HG03571 (cell line): ENCODE measurements around the gene SLX4.
"Not testable (repeated sequence)": the region's sequence is repeated elsewhere in the genome, so short reads cannot be mapped to it uniquely, and the experiment has no call there.

Source experiments
- ATAC-seq: cut with Tn5 transposase; IDR thresholded peaks from one replicate; pipeline ENCODE4 v1.9.1; 2021; ENCODE audit not compliant: unreplicated experiment

SLX4 gene

DNA sequence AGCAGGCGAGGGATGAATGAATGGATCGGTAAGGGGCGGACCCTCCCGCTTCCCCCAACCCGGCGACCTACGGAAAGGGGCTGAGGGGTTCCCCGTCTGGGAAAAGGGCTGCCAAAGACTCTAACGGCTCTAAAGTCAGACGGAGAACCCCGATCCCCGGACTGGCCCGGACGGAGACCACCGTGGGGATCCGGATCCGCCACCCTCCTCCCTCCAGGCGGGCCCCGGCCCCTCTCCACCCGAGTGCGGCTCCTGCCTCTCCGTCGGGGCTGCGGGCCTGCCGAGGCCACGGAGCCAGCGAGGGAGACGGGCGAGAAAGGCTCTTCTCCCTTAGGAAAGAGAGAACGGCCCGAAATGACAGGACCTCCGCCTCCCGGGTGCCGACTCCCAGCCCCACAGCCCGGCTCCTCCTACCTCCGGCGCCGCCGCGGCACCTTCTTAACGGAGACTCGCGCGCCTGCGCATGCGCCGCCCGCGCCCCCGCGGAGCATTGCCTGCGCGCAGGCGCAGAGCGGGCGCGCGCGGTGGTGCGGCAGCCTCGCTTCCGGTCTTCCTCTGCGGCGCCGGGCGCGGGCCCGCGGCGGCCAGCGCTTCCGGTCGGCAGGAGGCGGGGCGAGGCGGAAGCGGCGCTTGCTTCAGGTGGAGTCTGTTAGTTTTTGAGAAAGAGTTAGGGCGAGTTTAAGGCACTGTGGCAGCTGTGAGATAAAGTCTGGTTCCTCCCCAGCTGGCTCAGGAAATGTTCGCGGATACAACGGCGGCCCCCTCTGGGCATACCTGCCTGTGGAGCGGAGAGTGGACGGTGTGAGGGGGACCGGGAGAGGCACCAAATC is at the start of gene SLX4:
Gene SLX4 (minus strand): TSS at position 461 of the 830 bp plus-strand sequence. CDS start 2,642 bp downstream, outside the sequence.
- ATAC-seq = peak; percentile 81

- ATAC-seq = no peak
These were observed 47.8 kb upstream of the SLX4 start for GRCh38 chr16:3659251-3659650.

DNA sequence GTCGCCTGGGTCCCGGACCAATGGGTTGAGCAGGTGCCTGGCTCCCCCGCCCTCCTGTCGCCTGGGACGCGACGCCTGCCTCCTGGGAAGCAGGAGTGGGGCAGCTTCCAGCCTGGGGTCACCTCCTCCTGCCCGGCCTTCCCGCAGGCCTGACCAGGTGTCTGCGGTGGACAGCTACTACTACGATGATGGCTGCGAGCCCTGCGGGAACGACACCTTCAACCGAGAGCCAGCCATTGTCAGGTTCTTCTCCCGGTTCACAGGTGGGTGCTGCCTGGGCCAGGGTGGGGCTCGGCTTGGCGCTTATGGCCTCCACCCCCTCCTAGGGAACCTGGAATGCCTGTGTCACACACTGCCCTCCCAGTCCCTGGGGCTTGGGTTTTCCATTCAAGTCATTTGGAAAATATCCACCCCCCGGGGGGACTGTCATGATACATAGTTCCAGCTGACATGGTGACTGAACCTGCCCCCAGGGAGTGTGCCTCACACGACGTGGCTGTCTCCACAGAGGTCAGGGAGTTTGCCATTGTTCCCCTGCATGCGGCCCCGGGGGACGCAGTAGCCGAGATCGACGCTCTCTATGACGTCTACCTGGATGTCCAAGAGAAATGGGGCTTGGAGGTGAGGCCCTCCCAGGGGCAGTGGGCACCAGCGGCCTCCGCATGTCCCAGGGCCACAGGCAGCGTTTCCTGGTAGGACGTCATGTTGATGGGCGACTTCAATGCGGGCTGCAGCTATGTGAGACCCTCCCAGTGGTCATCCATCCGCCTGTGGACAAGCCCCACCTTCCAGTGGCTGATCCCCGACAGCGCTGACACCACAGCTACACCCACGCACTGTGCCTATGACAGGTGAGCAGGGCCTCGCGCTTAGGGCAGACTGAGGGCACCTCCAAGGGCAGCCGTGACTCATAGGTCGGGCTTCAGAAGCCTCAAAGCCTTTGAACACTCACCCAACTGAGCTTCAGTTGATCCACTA is 45.4 kb upstream of the SLX4 start:
- ATAC-seq = no peak

GRCh38 chr16:3656160-3656490 is 44.7 kb upstream of the SLX4 start:
- ATAC-seq = not testable (repeated sequence)

GRCh38 chr16:3655396-3656159 is 44.2 kb upstream of the SLX4 start:
- ATAC-seq = no peak

DNA sequence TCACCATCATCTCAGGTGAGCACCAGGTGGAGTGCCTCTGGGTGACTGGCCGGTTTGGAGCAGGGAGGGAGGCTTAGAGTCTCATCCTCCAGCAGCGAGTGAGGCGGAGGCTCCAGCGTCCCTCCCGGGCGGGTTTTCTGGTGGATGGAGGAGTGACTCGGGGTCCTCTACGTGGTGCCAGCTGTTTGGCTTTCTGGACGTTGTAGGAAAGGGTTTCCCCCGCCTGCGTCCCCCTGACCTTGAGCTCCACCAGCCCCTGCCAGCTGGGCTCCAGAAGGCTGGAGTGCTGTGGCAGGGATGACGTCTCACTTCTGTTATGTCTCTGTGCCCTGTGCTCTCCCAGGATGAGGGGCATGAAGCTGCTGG is 43.6 kb upstream of the SLX4 start:
- ATAC-seq = no peak

DNA sequence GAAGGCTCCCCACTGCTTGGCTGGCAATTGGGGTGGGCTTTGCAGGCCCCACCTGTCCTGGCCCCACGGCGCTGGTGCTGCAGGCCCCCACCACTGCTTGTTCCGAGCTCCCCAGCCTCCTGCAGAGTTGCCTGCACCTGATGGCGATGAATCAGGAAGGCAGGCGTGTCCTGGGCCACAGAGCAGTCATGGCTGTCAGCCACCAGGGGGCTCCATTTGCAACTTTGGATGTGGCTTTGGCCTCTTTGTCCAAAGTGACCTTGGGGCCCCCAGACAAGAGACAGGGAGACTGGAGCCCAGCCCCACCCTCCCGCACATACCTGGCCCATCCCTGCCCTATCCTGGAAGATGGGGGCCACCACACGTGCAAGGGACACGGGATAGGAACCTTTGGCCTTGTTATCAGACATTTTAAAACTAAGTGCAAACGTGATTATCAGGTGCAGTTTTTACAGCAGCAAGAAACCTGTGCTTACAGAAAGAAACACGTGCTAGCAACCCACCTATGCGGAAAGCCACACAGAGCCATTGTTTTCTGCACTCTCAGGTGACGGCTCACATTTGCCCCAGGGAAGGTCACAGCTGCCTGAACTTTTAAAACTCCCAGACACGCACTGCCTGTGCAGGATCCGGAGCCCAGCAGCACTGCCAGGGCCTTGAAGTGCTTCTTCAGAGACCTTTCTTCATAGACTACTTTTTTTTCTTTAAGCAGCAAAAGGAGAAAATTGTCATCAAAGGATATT is 43.0 kb upstream of the SLX4 start, which contains the start of gene DNASE1:
Gene DNASE1 (plus strand): TSS at position 443 of the 743 bp plus-strand sequence. CDS start 683 bp downstream, outside the sequence.
- no peak for ATAC-seq

- ATAC-seq = no peak
These were observed 41.2 kb upstream of the SLX4 start for GRCh38 chr16:3652373-3653195.

DNA sequence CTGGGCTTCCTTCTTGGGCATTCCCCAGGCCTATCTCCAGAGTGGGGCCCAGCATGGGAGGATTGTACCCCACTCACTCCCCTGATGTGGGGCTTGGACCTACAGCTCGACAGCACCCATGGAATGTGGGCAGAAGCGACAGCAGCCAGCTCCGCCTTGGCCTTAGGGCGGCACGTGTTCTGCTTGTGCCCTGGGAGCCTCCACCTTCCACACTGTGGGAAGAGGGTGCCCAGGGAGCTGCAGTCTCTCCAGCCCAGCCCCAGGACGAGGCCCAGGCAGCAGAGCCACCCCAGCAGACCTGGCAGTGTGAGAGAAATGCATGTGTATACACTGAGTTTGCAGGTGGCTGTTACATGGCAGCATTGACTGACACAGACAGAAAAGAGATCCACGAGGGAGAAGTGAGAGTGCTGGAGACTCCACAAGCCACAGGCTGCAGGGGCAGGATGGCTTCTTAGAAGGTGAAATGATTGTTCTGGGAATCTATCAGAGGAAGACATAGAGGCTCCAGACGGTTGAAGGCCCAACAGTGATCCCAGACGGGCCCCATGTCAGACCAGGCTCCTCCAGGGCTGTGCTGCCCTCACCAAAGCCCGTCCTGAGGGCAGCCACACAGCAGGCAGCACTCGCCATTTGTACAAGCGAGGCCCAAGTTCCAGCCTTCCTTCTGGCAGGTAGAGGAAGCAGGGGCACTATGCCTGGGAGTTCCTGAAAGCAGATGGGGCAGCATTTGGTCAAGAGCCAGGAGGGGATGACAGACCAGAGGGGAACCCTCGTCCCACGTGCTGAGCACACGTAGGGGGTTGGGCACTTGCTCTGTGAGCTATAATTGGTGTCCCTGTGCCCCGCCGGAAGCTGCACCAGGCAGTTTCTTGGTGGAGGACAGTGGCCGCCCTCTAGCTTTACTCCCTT is 40.3 kb upstream of the SLX4 start:
- ATAC-seq = no peak

GRCh38 chr16:3650631-3651265 is 39.3 kb upstream of the SLX4 start:
- ATAC-seq = no peak

DNA sequence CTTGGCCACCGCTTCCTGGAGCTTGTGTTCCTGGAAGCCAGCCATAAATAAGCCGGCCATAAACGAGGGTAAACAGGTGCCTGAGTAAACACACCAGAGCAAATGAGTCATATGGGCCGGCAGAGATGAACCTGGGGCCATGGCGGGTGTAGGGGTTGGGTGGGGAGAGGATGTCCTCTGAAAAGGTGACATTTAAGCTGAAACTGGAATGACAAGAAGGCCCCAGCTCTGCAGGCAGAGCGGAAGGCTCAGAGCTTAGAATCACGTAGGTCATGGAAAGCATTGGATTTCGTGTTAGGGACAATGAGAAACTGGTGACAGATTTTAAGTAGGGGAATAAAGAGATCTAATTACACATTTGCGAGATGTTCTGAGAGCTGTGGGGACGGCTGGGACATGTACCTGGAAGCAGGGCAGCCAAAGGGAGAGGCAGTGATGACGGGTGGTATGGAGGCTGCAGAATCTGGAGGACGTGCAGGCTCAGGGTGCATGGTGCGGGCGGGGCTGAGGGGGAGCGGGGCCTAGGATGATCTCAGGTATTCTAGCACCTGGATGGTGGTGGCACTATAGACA is 35.0 kb upstream of the SLX4 start:
- ATAC-seq = no peak

DNA sequence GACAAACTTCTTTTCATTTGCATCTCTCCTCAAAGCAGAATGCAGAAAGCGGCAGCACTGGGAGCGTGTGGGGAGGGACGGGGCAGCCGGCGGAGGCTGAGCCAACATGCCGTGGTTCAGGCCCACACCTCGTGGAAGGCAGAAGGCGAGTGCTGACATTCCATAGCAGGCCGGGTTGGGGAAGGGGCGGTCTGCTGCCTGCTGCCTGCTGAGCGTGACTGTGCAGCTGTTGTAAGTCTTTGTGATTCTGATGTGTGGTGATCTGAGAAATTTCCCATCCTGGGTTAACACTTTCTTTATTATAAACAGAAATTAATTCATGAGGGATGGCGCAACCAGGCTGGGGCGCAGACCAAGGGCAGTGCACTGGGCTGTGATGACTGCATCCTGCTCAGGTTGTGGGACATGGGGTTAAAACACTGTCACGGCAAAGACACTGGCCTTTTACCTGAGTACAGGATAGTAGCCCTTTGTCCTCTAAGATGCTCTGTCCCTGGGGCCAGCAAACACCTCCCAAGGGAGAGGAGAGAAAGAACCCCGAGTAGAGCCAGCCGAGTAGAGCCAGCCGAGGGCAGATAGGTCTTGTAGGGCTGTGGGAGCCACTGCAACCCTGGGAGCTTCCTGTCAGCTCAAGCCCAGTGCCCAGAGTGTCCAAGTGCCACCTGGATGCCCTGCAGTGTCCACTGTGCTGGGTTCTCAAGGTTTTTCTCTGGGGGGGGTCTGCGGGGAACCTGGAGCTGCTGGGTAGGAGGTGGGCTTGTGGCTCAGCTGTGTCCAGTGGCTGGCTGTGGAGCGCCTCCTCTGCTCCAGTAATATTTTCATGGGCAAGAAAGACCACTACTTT is 34.3 kb upstream of the SLX4 start:
- ATAC-seq = no peak

GRCh38 chr16:3645108-3645503 is 33.7 kb upstream of the SLX4 start:
- ATAC-seq = no peak

- ATAC-seq = no peak
These were observed 31.8 kb upstream of the SLX4 start for GRCh38 chr16:3643095-3643730.

DNA sequence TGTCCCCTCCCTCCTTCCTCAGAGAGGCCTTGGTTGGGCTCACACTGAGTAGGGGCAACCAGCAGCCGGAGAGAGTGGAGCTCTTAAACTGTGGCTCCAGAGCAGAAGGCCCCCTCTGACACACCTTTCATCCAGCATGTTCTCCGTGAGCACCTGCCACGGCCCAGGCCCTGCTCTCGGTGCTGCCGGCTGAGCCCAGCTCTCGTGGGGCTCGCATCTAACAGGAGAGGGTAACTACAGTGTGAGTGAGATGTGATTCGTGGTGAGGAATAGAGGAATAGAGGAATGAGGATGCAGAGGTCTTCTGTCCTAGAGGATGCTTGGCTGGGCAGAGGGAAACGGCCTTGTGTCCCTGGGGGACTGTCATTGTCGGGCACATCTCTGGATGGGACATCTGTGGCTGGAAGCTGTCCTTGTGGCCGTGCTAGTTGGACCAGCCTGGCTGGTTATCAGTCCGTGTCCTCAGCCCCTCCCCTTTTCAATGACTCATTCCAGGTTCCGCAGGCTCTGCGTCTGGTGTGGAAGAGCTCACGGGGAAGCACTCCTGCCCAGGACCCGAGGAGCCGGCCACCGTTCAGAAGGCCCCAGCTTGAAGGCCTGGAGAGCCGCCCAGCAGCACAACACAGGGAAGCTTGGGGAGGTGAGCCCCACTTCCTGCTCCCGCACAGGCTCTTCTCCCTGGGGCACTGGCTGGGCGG is 31.1 kb upstream of the SLX4 start:
- ATAC-seq = no peak
